Measurements from ENCODE around the gene AKR7A2. TPM values are rescaled to one million over a fixed set of nuclear protein-coding genes. Genes with fewer than 3 reads are reported as not detected.

AKR7A2 gene
- total and polyA plus RNA-seq, 9 of the 15 experiments (the other 6 are each of a cell fraction or from before 2014, with no cell fraction given) = 2.0 to 78.4 (median 49.4) TPM

GRCh38 chr1:19311931-19312781 is at the start of gene AKR7A2, which contains the start of gene SLC66A1 (continued):
- TF ChIP-seq TOE1 (IDR thresholded peaks at IDR 0.05; ENCODE audit: borderline replicate concordance) (peak; percentile 66; the same call in 1 of the 2 replicates), TOE1 (CRISPR knock-in tag; IDR thresholded peaks at IDR 0.05; ENCODE audit: borderline replicate concordance, low read depth) (no peak), SP1 (CRISPR knock-in tag; IDR thresholded peaks at IDR 0.05) (peak; percentile 71; the same call in 1 of the 2 replicates), ZNF764 (CRISPR knock-in tag; IDR thresholded peaks at IDR 0.05; ENCODE audit: low read depth) (no peak), CREB1 (IDR thresholded peaks at IDR 0.05) (peak; percentile 65), CREB1 (CRISPR knock-in tag; IDR thresholded peaks at IDR 0.05) (peak; percentile 56; the same call in 1 of the 2 replicates), CBX8 (IDR thresholded peaks at IDR 0.05; ENCODE audit: borderline replicate concordance, extremely low read depth, low read depth, low read length, poor library complexity, severe bottlenecking) (no peak), ILF3 (IDR thresholded peaks at IDR 0.05; ENCODE audit: borderline replicate concordance) (no peak; the same call in 1 of the 2 replicates), MBD1 (CRISPR knock-in tag; IDR thresholded peaks at IDR 0.05) (no peak), TAF7 (tag; IDR thresholded peaks at IDR 0.05) (peak; percentile 73; the same call in 1 of the 2 replicates), FOXO4 (CRISPR knock-in tag; IDR thresholded peaks at IDR 0.05) (no peak), HBP1 (CRISPR knock-in tag; IDR thresholded peaks at IDR 0.05) (peak; percentile 62; the same call in 1 of the 2 replicates), ZNF77 (CRISPR knock-in tag; IDR thresholded peaks at IDR 0.05) (no peak), ZBTB1 (CRISPR knock-in tag; IDR thresholded peaks at IDR 0.05; ENCODE audit: borderline replicate concordance, low read depth) (peak; percentile 64), ZNF785 (CRISPR knock-in tag; IDR thresholded peaks at IDR 0.05) (no peak), ZNF124 (CRISPR knock-in tag; IDR thresholded peaks at IDR 0.05) (no peak), ZNF717 (CRISPR knock-in tag; IDR thresholded peaks at IDR 0.05) (no peak), ZNF655 (CRISPR knock-in tag; IDR thresholded peaks at IDR 0.05) (no peak), TRIM24 (IDR thresholded peaks at IDR 0.05) (no peak; a peak in 1 of 4 replicates), POLR2AphosphoS5 (IDR thresholded peaks at IDR 0.05; ENCODE audit: control insufficient read depth, insufficient read depth, low read depth, low read length) (peak; percentile 81), TRIM28 (IDR thresholded peaks at IDR 0.05) (no peak; the same call in 1 of the 2 replicates)

Data from K562 (cell line).